HG02588 (cell line): ENCODE data around the gene IRAK1.
"Not testable (repeated sequence)": the region's sequence is repeated elsewhere in the genome, so short reads cannot be mapped to it uniquely, and the experiment has no call there.

Experiments used
- ATAC-seq: cut with Tn5 transposase; IDR thresholded peaks from one replicate; pipeline ENCODE4 v1.9.1; 2021; ENCODE audit warnings: mild to moderate bottlenecking, moderate library complexity; ENCODE audit not compliant: unreplicated experiment

Gene IRAK1

DNA sequence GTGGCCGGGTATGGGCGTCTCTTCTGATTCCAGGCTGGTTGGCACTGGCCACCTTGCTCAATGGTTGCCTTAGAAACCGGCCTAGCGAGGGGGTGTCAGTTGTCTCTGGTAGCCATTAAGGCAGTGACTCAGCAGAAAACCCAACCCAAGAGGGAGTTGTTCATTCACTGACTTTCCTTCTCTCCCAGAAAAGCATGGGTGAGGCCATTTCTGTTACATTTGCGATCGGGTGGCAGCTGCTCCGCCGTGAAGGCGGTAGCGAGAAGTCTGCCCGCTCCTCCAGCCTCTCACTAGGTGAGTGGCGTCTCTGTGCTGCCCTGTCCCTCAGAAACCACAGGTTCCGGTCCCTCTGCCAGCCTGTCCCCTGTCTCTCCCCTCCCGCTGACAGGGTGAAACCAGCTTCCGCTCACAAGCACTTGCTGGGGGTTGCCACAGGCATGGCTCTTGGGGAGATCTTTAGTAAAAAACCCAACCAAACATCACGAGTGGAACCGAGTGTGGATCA is 17.4 kb downstream of the IRAK1 start:
- no peak for ATAC-seq

DNA sequence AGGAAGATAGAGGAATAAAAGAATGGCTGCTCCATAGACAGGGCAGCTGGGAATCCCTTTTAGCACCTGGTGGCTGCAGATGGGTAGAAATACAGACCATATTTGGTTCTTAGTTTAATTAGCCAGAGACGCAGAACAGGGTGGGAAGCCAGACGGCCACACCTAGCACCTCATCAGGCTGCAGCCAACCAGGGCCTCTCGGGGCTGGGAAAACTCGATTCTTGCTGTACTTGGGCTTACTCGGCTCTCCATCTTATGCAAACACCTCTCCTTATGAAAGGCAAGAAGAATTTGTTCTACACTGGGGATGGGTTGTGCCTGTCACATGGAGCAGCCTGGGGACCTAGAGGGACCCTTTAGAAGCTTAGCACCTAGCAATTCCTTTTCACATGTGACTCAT is 19.7 kb downstream of the IRAK1 start:
- ATAC-seq, result no peak

DNA sequence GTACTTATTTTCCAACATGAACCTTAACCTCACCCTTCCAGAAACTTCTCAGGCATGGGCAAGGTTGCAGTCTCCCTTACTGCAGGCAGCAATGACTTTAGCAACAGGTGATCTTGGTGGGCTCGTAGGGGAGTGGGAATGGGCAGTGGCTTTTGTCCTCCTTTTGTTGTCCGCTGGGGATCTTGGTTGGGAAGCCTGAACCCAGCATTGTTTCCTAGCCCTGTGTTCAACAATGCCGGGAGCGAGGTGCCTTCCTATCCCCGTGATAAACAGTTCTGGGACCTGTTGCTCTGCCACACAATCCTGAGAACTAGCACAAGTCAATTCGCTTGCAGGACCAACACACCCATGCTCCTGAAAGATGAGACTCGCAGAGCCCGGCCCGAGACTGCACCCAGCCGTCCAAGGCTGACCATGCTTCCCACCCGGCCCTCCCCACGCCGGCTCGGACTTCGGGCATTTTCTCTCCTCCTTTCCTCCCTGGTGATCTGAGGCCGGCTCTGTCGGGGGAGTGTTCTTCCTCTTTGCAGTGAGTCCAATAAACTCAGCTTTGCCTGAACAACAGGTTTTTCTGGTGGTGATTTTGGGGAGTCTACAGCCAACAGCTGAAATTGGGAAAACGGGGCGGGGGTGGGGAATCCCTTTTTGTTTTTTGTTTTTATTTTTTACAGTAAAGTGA is 20.2 kb downstream of the IRAK1 start:
- ATAC-seq, result no peak

DNA sequence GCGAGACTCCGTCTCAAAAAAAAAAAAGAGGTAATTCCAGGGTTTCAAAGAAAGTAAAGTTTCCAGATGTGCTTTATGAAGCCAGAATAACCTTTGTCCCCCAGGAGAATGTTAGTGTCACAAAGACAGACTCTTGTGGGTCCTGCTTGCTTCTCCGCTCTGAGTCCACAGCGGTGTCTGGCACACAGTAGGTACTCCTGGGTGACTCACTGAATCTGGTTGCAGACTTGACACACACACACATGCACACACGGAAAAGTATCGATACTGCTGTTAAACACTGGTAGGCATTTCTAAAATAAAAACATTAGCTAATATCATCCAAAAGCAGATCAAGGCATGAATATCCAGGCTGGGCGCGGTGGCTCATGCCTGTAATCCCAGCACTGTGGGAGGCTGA is 24.2 kb downstream of the IRAK1 start:
- no peak for ATAC-seq

DNA sequence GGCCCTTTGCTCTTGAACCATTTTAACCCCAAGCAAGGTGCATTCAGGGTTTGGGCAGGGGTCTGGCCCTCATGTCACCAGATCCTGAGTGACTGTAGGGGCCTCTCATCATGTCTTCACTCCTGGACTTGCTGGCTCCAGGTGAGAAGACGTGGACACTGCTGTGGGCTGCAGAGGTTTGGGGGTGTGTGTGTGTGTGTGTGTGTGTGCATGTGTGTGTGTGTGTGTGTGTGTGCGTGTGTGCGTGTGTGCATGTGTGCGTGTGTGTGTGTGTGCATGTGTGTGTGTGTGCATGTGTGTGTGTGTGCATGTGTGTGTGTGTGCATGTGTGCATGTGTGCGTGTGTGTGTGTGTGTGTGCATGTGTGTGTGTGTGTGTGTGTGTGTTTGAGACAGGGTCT is 25.3 kb downstream of the IRAK1 start:
- not testable (repeated sequence) for ATAC-seq

DNA sequence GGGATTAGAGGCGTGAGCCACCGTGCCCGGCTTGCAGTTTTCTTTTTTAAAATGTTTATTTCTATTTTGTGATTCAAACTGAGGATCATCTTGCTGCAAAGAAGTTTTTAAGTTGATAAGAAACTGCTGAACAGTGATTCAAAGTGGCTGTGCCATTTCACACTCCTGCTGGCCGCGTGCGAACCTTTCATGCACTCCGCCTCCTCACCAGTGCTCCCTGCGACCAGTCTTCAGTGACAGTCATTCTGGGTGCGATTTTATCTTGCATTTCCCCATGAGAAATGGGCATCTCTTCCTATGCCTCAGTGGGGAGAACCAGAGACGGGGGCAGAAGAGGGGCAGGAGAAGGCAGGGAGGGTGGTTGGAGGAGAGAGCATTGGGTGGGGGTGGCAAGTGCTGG is 25.7 kb downstream of the IRAK1 start:
- no peak for ATAC-seq

DNA sequence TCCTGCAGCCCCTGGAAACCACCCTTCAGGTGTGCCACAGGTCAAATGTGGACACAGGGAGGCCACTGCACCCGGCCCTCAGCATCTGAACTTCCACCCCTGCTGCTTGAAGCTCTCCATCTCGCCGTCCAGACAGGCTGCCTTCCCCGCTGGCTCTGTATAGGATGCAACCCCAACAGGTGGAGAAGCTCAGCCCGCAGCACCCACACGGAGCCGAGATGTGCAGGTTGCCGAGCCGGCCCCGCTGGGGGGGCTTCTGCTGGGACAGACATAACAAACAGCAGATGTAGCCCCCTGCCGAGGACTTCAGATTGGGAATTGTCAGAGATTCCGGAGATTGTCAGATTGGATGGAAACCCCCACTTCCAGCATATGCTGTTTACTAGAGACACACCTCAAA is 26.6 kb downstream of the IRAK1 start:
- ATAC-seq, result no peak

DNA sequence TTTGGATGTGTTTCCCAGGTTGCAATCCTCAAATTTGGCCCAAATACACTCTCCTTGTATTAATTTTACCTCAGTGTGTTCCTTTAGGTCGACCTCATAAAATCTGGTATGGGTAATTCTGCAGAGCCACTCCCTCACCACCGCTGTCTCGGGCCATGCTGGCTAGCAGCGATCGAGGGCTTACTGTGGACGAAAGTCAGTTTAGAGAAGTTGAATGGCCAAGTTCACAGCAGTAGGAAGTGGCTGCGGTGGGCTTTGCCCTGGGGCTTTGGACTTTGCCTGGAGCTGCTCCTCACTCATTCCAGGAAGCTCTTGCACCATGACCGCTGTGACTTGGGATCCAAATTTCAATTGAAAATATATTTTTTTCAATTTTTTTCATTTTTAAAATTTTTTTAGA is 27.5 kb downstream of the IRAK1 start:
- no peak for ATAC-seq

DNA sequence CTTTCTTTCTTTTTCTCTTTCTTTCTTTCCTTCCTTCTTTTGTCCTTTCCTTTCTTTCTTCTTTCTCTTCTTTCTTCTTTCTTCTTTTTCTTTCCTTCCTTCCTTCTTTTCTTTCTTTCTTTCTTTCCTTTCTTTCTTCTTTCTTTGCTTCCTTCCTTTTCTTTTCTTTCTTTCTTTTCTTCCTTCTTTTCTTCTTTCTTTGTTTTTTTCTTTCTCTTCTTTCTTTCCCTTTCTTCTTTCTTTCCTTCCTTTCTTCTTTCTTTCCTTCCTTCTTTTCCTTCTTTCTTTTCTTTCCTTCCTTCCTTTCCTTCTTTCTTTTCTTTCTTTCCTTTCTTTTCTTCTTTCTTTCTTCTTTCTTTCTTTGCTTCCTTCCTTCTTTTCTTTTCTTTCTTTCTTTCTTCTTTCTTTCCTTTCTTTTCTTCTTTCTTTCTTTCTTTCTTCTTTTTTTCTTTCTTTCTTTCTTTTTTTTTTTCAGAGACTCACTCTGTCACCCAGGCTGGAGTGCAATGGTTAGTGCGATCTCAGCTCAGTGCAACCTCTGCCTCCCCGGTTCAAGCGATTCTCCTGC is 28.6 kb downstream of the IRAK1 start:
- ATAC-seq, result no peak

DNA sequence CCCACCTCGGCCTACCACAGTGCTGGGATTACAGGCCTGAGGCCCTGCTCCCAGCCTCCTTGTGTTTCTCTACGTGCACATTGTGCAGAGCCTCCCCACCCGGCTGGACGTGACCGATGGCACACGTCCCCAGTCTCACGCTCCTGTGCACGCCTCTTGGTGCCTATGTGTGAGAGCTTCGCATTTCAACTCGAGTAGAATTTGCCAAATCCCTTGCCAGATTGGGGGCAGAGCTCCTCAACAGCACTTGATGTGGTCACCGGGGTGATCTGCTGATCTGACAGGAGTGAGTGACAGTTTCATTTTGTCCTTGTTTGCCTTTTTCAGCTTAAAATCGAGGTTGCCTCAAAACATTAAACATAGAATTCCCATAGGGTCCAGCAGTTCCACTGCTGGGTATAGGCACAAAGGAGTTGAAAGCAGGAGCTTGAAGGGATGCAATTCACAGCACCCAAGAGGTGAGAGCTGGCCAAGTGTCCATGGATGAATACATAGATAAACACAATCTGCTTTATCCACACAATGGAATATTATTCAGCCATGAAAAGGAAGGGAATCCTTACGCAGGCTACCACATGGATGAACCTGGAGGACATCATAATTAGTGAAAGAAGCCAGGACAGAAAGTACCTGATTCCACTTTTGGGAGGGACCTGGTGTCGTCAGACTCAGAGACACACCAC is 29.6 kb downstream of the IRAK1 start:
- ATAC-seq, result no peak

DNA sequence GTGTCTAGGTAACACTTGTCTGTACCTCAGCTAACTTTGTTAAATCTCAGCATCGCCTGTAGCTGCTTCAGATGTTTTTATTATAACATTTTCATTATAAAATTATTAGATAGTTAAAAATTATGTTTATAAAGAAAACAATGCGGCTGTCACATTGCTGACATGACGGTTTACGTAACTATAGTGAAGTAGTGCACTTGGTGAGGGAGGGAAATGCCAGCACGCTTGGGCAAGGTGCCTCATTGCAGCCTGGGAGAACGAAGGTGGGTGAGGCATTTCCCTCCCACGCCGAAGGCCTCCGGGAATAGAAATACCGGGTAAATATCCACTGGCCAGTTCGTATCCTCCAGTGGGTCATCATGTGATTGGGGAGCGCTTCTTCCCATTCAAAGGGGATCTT is 31.2 kb downstream of the IRAK1 start:
- no peak for ATAC-seq

DNA sequence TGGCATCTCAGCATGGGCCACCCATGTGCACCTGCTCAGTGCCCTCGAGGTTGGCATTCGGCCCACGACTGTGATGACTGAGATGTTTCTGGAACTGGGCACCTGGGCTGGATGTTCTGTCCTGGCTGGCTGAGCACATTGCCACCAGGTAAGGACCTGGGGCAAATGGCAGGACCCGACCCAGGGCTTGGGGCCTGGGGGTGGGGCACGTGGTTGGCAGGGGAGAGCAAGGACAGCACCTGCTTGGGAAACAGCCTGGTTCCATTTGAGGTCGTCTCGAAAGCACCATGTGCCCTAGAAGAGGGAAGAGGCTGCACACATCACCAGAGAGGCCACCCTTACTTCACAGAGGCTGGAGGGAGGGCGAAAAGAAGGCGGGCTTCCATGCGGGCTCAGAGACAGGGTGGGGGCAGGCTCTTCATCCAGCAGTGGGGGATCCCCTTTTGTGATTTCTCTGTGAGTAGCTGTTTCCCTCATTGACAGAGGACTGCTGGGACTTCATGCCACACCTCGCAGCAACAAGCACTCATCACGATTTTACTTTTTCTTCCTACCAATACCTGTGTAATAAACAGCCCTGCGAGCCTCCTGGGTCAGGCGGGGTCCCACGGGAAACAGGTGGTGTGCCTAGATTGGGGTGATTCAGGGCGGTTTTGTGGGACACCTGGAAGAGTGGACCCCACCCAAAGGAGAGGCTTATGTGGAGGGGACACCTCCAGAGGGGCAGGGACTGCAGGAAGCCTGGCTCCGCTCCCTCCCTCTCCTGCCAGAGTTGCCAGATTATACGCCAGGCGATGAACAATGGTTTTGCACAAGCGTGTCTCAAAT is 35.1 kb downstream of the IRAK1 start:
- no peak for ATAC-seq

DNA sequence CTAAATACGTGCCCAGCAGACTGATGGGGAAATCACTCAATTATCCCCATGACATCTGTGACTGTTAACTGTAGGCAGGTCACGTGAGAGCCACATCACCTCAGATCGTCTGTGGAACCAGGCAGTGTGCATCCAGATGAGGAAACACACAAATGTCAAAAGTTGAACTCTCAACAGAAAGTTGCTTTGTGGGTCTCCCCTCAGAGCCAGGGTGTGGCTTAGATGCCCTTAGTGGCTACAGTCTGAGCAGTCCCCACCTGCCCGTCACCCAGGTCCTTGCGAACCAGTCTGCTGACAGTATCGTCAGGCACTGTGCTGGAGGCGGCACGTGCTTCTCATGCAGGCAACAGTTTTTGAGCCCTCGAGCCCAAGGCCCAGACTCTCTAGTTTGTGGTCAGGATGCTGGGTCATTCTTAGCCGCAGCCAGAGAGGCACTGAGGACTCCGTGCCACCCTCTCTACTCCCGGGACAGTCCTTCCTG is 36.3 kb downstream of the IRAK1 start:
- ATAC-seq, result no peak

DNA sequence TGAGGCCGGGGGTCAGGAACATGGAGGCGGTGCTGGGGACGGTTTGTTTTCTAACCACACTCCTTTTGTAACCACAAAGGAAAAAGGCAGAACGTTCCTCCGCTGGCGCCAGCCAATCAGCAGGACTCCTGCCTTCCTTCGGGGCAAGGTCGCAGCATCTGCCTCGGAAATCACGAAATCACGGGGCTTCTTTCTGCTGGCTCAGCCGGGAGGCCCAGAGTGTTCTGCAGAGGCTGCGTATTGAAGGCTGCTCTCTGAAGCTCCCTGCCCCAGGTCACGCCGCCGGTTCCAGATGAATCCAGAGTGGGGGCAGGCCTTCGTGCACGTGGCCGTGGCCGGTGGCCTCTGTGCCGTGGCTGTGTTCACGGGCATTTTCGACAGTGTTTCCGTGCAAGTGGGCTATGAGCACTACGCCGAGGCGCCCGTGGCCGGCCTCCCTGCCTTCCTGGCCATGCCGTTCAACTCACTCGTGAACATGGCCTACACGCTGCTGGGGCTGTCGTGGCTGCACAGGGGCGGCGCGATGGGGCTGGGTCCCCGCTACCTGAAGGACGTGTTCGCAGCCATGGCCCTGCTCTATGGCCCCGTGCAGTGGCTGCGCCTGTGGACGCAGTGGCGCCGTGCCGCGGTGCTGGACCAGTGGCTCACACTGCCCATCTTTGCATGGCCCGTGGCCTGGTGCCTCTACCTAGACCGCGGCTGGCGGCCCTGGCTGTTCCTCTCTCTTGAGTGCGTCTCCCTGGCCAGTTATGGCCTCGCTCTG is 37.8 kb downstream of the IRAK1 start:
- no peak for ATAC-seq

DNA sequence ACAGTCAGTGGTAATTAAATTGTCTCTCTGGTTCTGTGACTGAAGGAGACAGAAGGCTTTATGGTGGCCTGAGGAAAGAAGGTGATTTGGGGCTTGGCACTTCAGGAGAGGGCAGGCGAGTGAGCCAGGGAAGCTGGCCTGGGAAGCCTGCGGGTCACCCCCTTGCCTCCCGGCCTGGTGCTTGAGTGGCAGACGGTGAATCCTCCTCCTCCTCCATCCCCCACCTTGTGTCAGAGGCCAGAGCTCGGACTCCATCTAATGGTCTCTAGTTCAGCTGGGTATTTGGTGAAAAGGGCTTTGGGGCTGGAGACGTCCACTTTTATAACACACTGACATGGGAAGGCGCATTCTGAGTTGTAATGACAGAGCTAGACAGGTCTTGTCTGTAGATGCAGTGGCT is 38.5 kb downstream of the IRAK1 start:
- ATAC-seq, result no peak

DNA sequence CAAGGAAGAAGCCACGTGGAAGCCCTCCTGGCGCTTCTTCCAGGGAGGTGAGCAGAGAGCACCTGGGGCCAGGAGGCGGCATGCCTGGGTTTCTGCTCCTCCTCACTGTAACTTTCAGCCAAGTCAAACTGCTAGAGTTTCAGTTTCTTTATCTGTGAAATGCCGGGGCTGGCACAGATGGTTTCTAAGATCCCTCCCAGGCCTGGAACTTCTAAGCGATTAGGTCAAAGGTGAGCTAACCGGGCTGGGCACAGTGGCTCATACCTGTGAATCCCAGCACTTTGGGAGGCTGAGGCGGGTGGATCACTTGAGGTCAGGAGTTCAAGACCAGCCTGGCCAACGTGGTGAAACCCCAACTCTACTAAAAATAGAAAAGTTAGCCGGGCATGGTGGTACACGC is 39.3 kb downstream of the IRAK1 start:
- peak; percentile 49 for ATAC-seq

DNA sequence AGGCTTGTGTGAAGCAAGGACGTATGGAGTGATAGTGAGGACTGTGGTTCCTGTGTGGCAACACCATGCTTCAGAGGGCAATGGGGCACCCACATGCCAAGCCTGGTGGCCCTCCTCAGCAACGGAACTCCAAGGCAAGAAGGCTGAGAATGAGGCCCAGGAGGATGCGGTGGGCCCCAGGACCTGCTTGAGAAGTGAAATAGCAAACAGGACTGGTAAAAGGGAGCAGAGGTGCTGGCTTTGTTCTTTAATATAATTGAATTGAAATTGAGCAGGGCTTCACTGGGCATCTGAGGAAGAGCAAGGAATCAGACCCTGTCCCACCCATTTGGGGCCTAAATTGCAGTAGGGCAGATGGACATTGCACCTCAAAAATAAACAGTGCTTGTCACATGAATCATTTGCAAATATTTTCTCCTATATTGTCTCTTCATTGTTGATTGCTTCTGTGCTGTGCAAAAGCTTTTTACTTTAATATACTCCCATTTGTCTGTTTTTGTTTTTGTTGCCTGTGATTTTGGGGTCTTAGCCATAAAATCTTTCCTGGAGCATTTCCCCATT is 44.9 kb downstream of the IRAK1 start:
- ATAC-seq, result no peak

DNA sequence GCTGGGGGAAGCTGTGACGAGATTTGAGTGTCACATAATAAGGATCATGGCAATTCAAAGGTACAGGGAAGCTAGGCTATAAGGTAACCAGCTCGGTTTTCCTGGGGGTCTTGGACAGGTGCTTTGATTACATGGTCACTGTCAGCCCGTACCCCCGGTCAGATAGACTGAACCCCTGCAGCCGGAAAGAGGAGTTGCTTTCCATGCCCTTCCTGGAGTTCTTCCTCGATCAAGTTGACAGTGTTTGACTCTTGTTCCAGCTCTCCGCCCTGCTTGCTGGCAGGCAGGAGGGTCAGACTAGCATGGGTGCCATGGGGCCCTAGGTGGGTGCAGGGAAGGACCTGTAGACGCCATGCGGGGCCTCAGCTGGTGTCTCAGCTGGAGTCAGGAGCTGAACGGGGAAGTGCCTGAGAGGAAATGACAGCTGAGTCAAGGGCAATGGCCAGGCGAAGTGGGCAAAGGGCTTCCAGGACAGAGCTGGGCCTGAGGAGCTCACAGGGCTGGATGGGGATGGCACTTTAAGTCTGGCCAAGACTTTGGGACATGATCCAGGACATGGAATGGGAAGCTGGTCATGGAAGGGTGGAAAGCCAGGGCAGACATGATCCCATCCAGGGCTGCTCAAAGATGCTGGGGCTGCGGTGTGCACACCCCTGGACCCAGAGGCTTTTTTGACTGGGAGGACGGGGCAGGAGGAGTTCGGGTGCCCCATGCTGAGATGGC is 45.5 kb downstream of the IRAK1 start:
- ATAC-seq, result no peak

DNA sequence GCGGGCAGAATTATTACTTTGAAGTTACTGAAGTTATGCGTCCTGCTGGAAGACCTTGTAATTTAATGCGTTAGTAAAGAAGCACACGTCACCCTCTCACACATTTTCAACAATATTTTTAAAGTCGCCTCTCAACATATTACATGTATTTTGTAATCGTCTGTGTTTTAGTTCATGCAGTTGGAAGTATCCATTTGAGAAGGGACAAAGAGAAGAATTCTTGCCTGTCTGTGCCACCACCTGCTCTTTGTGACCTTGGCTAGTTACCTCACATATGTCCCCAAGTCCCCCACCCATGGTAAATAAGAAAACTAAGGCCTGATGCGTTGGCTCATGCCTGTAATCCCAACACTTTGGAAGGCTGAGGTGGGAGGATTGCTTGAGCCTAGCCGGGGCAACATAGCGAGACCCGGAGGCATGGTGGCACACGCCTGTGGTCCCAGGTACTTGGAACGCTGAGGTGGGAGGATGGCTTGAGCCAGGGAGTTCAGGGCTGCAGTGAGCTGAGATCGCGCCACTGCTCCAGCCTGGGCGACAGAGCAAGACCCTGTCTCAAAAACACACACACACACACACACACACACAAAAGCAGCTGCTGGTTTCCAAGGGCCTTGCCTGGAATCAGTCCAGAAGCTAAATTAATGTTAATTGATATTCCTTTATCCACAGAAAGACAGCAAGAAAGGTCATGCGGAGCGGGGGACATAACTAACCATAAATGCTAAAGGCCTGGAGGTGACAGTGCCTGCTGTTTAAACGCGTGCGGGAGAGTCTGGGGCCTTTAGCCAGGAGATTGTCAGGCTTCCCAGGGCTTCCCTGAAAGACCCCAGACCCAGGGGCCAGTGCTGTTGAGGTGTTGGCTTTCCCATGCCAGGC is 46.3 kb downstream of the IRAK1 start:
- ATAC-seq, result no peak
